ENCODE results near the gene FRMD1.

Gene FRMD1

DNA sequence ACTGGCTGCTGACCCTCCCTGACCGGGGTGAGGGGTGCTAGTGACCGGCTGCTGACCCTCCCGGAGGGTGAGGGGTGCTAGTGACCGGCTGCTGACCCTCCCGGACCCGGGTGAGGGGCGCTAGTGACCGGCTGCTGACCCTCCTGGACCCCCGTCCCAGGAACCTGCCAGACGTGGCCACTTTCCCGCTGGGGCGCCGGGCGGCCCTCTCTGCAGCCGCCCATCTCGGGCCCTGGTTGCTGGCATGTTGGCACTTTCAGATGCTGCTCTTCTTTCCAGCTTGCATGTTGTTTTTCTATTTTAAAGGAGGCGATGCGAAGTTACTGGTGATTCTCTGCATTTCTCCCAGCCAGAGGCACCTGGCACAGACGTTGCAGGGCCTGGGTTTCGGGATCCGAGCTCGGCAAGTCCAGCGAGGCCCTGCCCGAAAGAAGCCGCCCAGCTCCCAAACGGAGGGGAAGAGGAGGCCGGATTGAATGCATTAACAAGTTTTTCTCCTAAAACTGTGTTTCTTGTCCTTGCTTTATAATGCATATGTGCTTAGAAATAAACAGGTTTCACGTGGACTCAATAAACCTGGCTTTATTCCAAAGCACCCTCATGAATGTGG lies 34.4 kb downstream of the FRMD1 start:
- Mint-ChIP-seq H3K4me1 (no peaks in the 10 kb centered on the region), H3K27me3 (no peaks in the 10 kb centered on the region), H3K9me3 (no peaks in the 10 kb centered on the region), H3K36me3 (ENCODE audit: insufficient read depth) (no peaks in the 10 kb centered on the region), H3K4me3 (no peak overlapping the region), H3K27ac (ENCODE audit: low read depth) (no peak overlapping the region)
- ATAC-seq (replicated peaks; ENCODE audit: extremely low read depth, poor library complexity, severe bottlenecking) (no peak), DNase-seq (ENCODE audit: low spot score in 2 of 2) (no peak)

GRCh38 chr6:168043848-168044415 lies 35.1 kb downstream of the FRMD1 start:
- H3K4me1 Mint-ChIP-seq: no peaks in the 10 kb centered on the region
- H3K27me3 Mint-ChIP-seq: no peaks in the 10 kb centered on the region
- H3K9me3 Mint-ChIP-seq: no peaks in the 10 kb centered on the region
- no peak for ATAC-seq (replicated peaks; ENCODE audit: extremely low read depth, poor library complexity, severe bottlenecking)
- H3K27ac Mint-ChIP-seq (ENCODE audit: low read depth): no peak overlapping the region
- no peak overlapping the region for H3K4me3 Mint-ChIP-seq
- DNase-seq (ENCODE audit: low spot score in 2 of 2): no peak
- H3K36me3 Mint-ChIP-seq (ENCODE audit: insufficient read depth): no peaks in the 10 kb centered on the region

- ATAC-seq (replicated peaks; ENCODE audit: extremely low read depth, poor library complexity, severe bottlenecking): no peak
- Mint-ChIP-seq H3K27ac (ENCODE audit: low read depth) (no peak overlapping the region), H3K36me3 (ENCODE audit: insufficient read depth) (no peaks in the 10 kb centered on the region), H3K4me3 (no peak overlapping the region), H3K27me3 (no peaks in the 10 kb centered on the region), H3K4me1 (no peaks in the 10 kb centered on the region), H3K9me3 (no peaks in the 10 kb centered on the region)
- no peak for DNase-seq (ENCODE audit: low spot score in 2 of 2)
These were observed 35.7 kb downstream of the FRMD1 start for GRCh38 chr6:168043193-168043847.

DNA sequence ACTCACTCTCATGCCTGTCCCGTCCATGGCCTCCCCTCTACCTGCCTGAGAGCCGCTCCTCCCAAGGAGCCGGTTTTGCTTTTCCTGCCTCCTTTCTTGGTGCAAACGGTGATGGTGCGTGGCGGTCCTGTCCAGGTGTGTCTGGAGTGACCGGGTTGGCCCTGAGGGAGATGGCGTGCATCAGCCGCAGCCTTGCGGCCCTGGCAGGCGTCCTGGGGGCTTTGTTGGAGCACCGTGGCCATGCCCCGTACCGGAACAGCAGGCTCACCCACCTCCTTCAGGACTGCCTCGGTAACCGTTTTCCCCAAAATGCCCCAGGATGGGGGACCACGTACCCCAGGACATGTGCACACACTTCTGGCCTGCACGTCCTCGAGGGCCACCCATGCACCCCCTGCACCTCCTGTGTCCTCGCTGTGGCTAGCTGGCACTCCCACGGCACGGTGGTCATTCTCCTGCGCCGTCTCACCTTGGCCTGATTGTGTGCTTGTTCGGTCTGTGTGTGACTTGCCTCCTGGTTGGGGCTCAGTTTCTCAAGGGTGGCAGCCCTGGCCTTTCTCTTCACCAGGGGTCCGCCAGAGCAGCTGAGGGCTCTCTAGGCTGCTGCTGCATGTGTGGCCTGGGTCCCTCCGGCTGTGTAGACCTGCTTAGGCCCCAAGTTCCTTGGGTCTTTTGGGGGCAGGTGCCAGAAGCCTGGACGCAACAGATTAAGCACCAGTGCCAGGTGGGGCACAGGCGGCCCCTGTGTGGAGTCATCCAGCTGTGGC lies 36.4 kb downstream of the FRMD1 start:
- no peaks in the 10 kb centered on the region for H3K36me3 Mint-ChIP-seq (ENCODE audit: insufficient read depth)
- DNase-seq (ENCODE audit: low spot score in 2 of 2) (no peak), ATAC-seq (replicated peaks; ENCODE audit: extremely low read depth, poor library complexity, severe bottlenecking) (no peak)
- H3K27ac Mint-ChIP-seq (ENCODE audit: low read depth): no peak overlapping the region
- H3K4me1 Mint-ChIP-seq: no peaks in the 10 kb centered on the region
- no peaks in the 10 kb centered on the region for H3K9me3 Mint-ChIP-seq
- H3K4me3 Mint-ChIP-seq: no peak overlapping the region
- H3K27me3 Mint-ChIP-seq: peaks cover 1% of the 10 kb centered on the region

GRCh38 chr6:168041928-168042327 lies 37.1 kb downstream of the FRMD1 start:
- Mint-ChIP-seq H3K27me3 (peaks cover 8% of the 10 kb centered on the region), H3K27ac (ENCODE audit: low read depth) (no peak overlapping the region), H3K9me3 (no peaks in the 10 kb centered on the region), H3K4me3 (no peak overlapping the region), H3K4me1 (no peaks in the 10 kb centered on the region), H3K36me3 (ENCODE audit: insufficient read depth) (no peaks in the 10 kb centered on the region)
- DNase-seq (ENCODE audit: low spot score in 2 of 2) (no peak), ATAC-seq (replicated peaks; ENCODE audit: extremely low read depth, poor library complexity, severe bottlenecking) (no peak)

DNA sequence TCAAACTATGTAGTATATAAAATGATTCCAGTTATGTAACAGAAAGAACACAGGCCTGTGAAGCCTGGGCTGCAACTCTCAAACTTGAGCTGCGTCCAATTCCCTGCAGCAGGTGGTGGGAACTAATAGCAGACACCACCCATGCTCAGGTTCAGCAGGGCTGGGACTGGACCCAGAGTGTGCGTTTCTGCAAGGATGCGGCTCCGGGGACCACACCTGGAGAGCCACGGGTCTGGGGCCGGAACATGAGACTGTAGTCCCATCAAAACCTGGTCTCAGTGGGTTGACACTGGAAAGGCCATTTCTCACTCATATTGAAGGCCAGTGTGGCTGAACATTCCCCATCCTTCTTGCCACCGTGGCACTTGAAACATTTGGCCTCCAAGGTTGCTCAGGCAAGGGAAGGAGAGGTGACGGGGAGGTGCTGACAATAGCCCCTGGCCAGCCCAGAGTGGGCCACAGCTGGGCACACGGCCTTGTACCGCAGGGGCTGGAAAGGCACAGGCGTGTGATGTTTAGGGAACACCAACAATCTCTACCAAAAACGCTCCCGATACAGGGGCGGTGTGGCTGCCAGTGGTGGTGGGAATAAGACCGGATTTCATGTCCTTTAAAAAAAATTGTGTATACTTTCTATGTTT lies 38.0 kb downstream of the FRMD1 start:
- Mint-ChIP-seq H3K4me1 (peaks cover 3% of the 10 kb centered on the region), H3K27me3 (peaks cover 18% of the 10 kb centered on the region), H3K4me3 (no peak overlapping the region), H3K36me3 (ENCODE audit: insufficient read depth) (no peaks in the 10 kb centered on the region), H3K27ac (ENCODE audit: low read depth) (no peak overlapping the region), H3K9me3 (peaks cover 3% of the 10 kb centered on the region)
- ATAC-seq (replicated peaks; ENCODE audit: extremely low read depth, poor library complexity, severe bottlenecking): no peak
- DNase-seq (ENCODE audit: low spot score in 2 of 2): no peak

GRCh38 chr6:168039849-168040248 lies 39.2 kb downstream of the FRMD1 start:
- peaks cover 29% of the 10 kb centered on the region for H3K27me3 Mint-ChIP-seq
- DNase-seq (ENCODE audit: low spot score in 2 of 2) (no peak), ATAC-seq (replicated peaks; ENCODE audit: extremely low read depth, poor library complexity, severe bottlenecking) (no peak)
- peaks cover 8% of the 10 kb centered on the region for H3K4me1 Mint-ChIP-seq
- no peak overlapping the region for H3K4me3 Mint-ChIP-seq
- H3K27ac Mint-ChIP-seq (ENCODE audit: low read depth): no peak overlapping the region
- H3K36me3 Mint-ChIP-seq (ENCODE audit: insufficient read depth): no peaks in the 10 kb centered on the region
- peaks cover 5% of the 10 kb centered on the region for H3K9me3 Mint-ChIP-seq

- H3K9me3 Mint-ChIP-seq: peaks cover 5% of the 10 kb centered on the region
- no peak overlapping the region for H3K4me3 Mint-ChIP-seq
- ATAC-seq (replicated peaks; ENCODE audit: extremely low read depth, poor library complexity, severe bottlenecking) (no peak), DNase-seq (ENCODE audit: low spot score in 2 of 2) (no peak)
- peaks cover 8% of the 10 kb centered on the region for H3K4me1 Mint-ChIP-seq
- H3K27me3 Mint-ChIP-seq: peaks cover 35% of the 10 kb centered on the region
- no peak overlapping the region for H3K27ac Mint-ChIP-seq (ENCODE audit: low read depth)
- H3K36me3 Mint-ChIP-seq (ENCODE audit: insufficient read depth): no peaks in the 10 kb centered on the region
These were observed 39.7 kb downstream of the FRMD1 start for GRCh38 chr6:168039301-168039700.

GRCh38 chr6:168038576-168039140 lies 40.4 kb downstream of the FRMD1 start:
- Mint-ChIP-seq H3K27ac (ENCODE audit: low read depth) (no peak overlapping the region), H3K27me3 (peaks cover 41% of the 10 kb centered on the region)

GRCh38 chr6:168037856-168038255 lies 41.2 kb downstream of the FRMD1 start:
- Mint-ChIP-seq H3K36me3 (ENCODE audit: insufficient read depth) (no peaks in the 10 kb centered on the region), H3K9me3 (peaks cover 5% of the 10 kb centered on the region), H3K27ac (ENCODE audit: low read depth) (no peak overlapping the region), H3K4me3 (no peak overlapping the region), H3K27me3 (peaks cover 46% of the 10 kb centered on the region), H3K4me1 (peaks cover 8% of the 10 kb centered on the region)
- ATAC-seq (replicated peaks; ENCODE audit: extremely low read depth, poor library complexity, severe bottlenecking) (no peak), DNase-seq (ENCODE audit: low spot score in 2 of 2) (no peak)

More at GRCh38 chr6:168038576-168039140, 40.4 kb downstream of the FRMD1 start:
- DNase-seq (ENCODE audit: low spot score in 2 of 2): no peak
- ATAC-seq (replicated peaks; ENCODE audit: extremely low read depth, poor library complexity, severe bottlenecking): no peak
- Mint-ChIP-seq H3K4me1 (peaks cover 8% of the 10 kb centered on the region), H3K36me3 (ENCODE audit: insufficient read depth) (no peaks in the 10 kb centered on the region), H3K4me3 (no peak overlapping the region), H3K9me3 (peaks cover 5% of the 10 kb centered on the region)

DNA sequence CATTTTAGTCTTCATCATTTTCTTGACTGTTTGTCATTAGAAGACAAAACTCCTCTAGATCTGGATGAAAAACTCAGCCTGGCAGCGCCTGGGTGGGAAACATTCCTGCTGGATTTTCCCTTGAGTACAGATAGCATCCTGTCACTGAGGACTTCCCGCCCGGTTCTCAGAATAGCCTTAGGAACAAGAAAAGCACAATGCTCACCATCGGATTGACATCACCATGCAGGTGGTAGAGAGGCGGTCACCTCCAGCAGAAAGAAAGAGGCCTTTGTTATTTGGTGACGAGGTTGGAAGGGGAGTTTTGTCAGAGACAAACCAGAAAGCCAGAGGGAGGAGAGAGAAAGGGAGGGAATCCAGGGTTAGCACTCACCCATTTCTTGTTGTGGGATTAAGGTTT lies 41.8 kb downstream of the FRMD1 start:
- H3K27ac Mint-ChIP-seq (ENCODE audit: low read depth): no peak overlapping the region
- peaks cover 46% of the 10 kb centered on the region for H3K27me3 Mint-ChIP-seq

More for the DNA sequence above, 41.8 kb downstream of the FRMD1 start:
- ATAC-seq (replicated peaks; ENCODE audit: extremely low read depth, poor library complexity, severe bottlenecking) (no peak), DNase-seq (ENCODE audit: low spot score in 2 of 2) (no peak)
- Mint-ChIP-seq H3K4me3 (no peak overlapping the region), H3K4me1 (peaks cover 8% of the 10 kb centered on the region), H3K36me3 (ENCODE audit: insufficient read depth) (no peaks in the 10 kb centered on the region), H3K9me3 (peaks cover 5% of the 10 kb centered on the region)

Measured in central memory CD8-positive, alpha-beta T cell (primary cell).